GM18870 (cell line): ENCODE measurements around the gene CLASP2.
"Not testable (repeated sequence)": the region's sequence is repeated elsewhere in the genome, so short reads cannot be mapped to it uniquely, and the experiment has no call there.

Experiments used
- ATAC-seq: cut with Tn5 transposase; IDR thresholded peaks from one replicate; pipeline ENCODE4 v1.9.1; 2021; ENCODE audit warnings: moderate library complexity; ENCODE audit not compliant: unreplicated experiment

CLASP2 gene

GRCh38 chr3:33690341-33690740 lies 27.7 kb downstream of the CLASP2 start:
- no peak for ATAC-seq

GRCh38 chr3:33687406-33688010 lies 30.5 kb downstream of the CLASP2 start:
- no peak for ATAC-seq

GRCh38 chr3:33682770-33683169 lies 35.3 kb downstream of the CLASP2 start:
- ATAC-seq, result no peak

- ATAC-seq, result no peak
Measured at GRCh38 chr3:33681667-33682066, 36.4 kb downstream of the CLASP2 start.

GRCh38 chr3:33678073-33678472 lies 40.0 kb downstream of the CLASP2 start:
- ATAC-seq, result no peak

GRCh38 chr3:33673436-33673835 lies 44.6 kb downstream of the CLASP2 start:
- ATAC-seq, result not testable (repeated sequence)

- no peak for ATAC-seq
Measured at GRCh38 chr3:33668618-33669017, 49.4 kb downstream of the CLASP2 start.

- ATAC-seq, result no peak
Measured at GRCh38 chr3:33665294-33665693, 52.8 kb downstream of the CLASP2 start.

GRCh38 chr3:33664195-33664594 lies 53.9 kb downstream of the CLASP2 start:
- no peak for ATAC-seq

- ATAC-seq, result no peak
Measured at GRCh38 chr3:33663042-33663441, 55.0 kb downstream of the CLASP2 start.

- ATAC-seq, result no peak
Measured at GRCh38 chr3:33659856-33660434, 58.1 kb downstream of the CLASP2 start.

GRCh38 chr3:33658991-33659848 lies 58.8 kb downstream of the CLASP2 start:
- ATAC-seq, result peak; percentile 70

- ATAC-seq, result no peak
Measured at GRCh38 chr3:33658621-33658990, 59.4 kb downstream of the CLASP2 start.

GRCh38 chr3:33658039-33658438 lies 60.0 kb downstream of the CLASP2 start:
- no peak for ATAC-seq

- ATAC-seq, result no peak
Measured at GRCh38 chr3:33652736-33653135, 65.3 kb downstream of the CLASP2 start.

- not testable (repeated sequence) for ATAC-seq
Measured at GRCh38 chr3:33651101-33651500, 67.0 kb downstream of the CLASP2 start.

GRCh38 chr3:33650495-33650894 lies 67.6 kb downstream of the CLASP2 start:
- ATAC-seq, result no peak

- no peak for ATAC-seq
Measured at GRCh38 chr3:33648793-33649192, 69.3 kb downstream of the CLASP2 start.

GRCh38 chr3:33646406-33646805 lies 71.6 kb downstream of the CLASP2 start:
- ATAC-seq, result no peak

GRCh38 chr3:33645060-33645647 lies 72.9 kb downstream of the CLASP2 start:
- no peak for ATAC-seq

- ATAC-seq, result no peak
Measured at GRCh38 chr3:33644582-33644981, 73.5 kb downstream of the CLASP2 start.

- no peak for ATAC-seq
Measured at GRCh38 chr3:33642806-33643205, 75.2 kb downstream of the CLASP2 start.
